Activated naive CD8-positive, alpha-beta T cell treated with anti-CD3 and anti-CD28 coated beads, Interleukin-2, amount 50 U/mL, for 24 hours (primary cell): ENCODE data around the gene SLC37A2.
A peak's percentile ranks its signal among the peaks of the same experiment; 100 is the strongest.

Experiments
- ATAC-seq: fragments of 150-1000 bp; cut with Tn5 transposase; one replicate; pipeline ENCODE4 v1.10.0; 2021
- DNase-seq: peaks from one replicate; pipeline ENCODE4 v3.0.0; 2021
- H3K27ac Mint-ChIP-seq: one replicate; pipeline ENCODE4 v1.8.0; 2021; ENCODE audit warnings: mild to moderate bottlenecking, mixed read lengths
- H3K27me3 Mint-ChIP-seq: one replicate; pipeline ENCODE4 v1.8.0; 2021; ENCODE audit warnings: mixed read lengths
- H3K36me3 Mint-ChIP-seq: one replicate; pipeline ENCODE4 v1.8.0; 2021; ENCODE audit warnings: low read depth, mixed read lengths
- H3K4me1 Mint-ChIP-seq: one replicate; pipeline ENCODE4 v1.8.0; 2021; ENCODE audit warnings: mixed read lengths
- H3K4me3 Mint-ChIP-seq: one replicate; pipeline ENCODE4 v1.8.0; 2021; ENCODE audit warnings: mild to moderate bottlenecking, moderate library complexity, mixed read lengths
- H3K9me3 Mint-ChIP-seq: one replicate; pipeline ENCODE4 v1.8.0; 2021; ENCODE audit warnings: mixed read lengths

The SLC37A2 gene

GRCh38 chr11:125128450-125128849, 65.3 kb downstream of the SLC37A2 start:
- no peaks in the 10 kb centered on the region for H3K36me3 Mint-ChIP-seq
- H3K9me3 Mint-ChIP-seq: no peaks in the 10 kb centered on the region
- ATAC-seq (no peak), DNase-seq (no peak)
- peaks cover 3% of the 10 kb centered on the region for H3K4me1 Mint-ChIP-seq
- no peak overlapping the region for H3K27ac Mint-ChIP-seq
- H3K27me3 Mint-ChIP-seq: peaks cover 43% of the 10 kb centered on the region
- no peak overlapping the region for H3K4me3 Mint-ChIP-seq

DNA sequence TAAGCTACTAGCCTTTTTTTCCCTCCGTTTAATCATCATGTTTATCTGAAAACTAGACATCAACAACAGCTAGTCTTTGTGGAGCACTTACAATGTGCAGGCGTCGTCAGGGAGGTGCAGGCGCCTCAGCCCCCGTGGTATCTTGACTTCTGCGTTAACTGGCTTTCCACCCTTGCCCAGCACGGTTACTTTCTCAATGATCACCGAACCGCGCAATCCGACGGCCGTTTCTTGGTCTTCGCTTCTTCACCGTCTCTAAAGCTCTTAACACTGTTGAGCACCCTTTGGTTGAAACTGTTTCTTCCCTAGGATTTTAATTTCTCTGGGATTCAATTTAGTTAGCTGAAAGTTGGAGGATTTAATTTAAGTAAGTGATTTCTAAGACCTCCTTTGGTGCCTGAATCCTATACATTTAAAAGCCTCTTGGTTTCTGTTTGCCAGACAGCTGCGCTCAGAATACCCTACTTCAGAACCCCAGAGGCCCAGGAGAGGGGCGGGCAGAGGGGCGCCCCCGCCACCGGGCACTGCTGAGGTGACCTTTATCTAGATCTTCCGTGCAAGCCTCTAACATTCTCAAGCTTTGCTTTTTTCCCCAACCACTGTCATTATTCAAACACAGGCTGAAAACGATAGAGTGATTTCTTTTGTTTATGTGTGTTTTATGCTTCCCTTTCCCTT, 66.3 kb downstream of the SLC37A2 start:
- DNase-seq (no peak), ATAC-seq (no peak)
- Mint-ChIP-seq H3K4me3 (no peak overlapping the region), H3K9me3 (no peaks in the 10 kb centered on the region), H3K36me3 (no peaks in the 10 kb centered on the region), H3K27ac (no peak overlapping the region), H3K4me1 (no peaks in the 10 kb centered on the region), H3K27me3 (peaks cover 48% of the 10 kb centered on the region)

- no peak for ATAC-seq
- Mint-ChIP-seq H3K27me3 (peaks cover 52% of the 10 kb centered on the region), H3K36me3 (no peaks in the 10 kb centered on the region)
Observed at GRCh38 chr11:125132071-125132470, 69.0 kb downstream of the SLC37A2 start.

GRCh38 chr11:125132596-125132995, 69.5 kb downstream of the SLC37A2 start:
- H3K9me3 Mint-ChIP-seq: no peaks in the 10 kb centered on the region
- DNase-seq: no peak
- ATAC-seq: no peak
- no peak overlapping the region for H3K27ac Mint-ChIP-seq
- H3K27me3 Mint-ChIP-seq: peaks cover 47% of the 10 kb centered on the region
- no peaks in the 10 kb centered on the region for H3K4me1 Mint-ChIP-seq
- H3K36me3 Mint-ChIP-seq: no peaks in the 10 kb centered on the region
- H3K4me3 Mint-ChIP-seq: no peak overlapping the region

More at GRCh38 chr11:125132071-125132470, 69.0 kb downstream of the SLC37A2 start:
- Mint-ChIP-seq H3K9me3 (no peaks in the 10 kb centered on the region), H3K27ac (no peak overlapping the region), H3K4me3 (no peak overlapping the region), H3K4me1 (no peaks in the 10 kb centered on the region)
- no peak for DNase-seq

DNA sequence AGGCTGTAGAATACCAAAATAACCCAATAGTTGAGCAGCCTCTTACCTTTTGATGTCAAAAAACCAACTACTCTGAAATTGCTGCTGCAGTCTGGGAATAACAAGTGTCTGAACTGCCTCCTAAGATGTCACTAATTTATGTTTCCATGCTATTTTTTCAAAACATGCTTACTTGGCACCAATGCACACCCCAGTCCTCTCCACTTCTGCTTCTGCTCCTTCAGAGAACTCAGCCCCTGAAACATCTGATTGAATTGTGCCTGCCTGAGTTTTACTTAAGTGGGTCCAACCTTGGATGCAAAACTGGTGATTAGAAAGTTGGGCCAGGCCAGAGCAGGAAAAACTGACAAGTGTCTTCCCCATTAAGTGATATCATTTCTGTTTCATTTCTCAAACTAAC, 72.9 kb downstream of the SLC37A2 start:
- no peak overlapping the region for H3K4me3 Mint-ChIP-seq
- no peaks in the 10 kb centered on the region for H3K4me1 Mint-ChIP-seq
- no peaks in the 10 kb centered on the region for H3K9me3 Mint-ChIP-seq
- no peak overlapping the region for H3K27ac Mint-ChIP-seq
- peaks cover 39% of the 10 kb centered on the region for H3K27me3 Mint-ChIP-seq
- no peak for DNase-seq
- no peaks in the 10 kb centered on the region for H3K36me3 Mint-ChIP-seq
- ATAC-seq: no peak

GRCh38 chr11:125138966-125139365, 75.9 kb downstream of the SLC37A2 start:
- no peak overlapping the region for H3K4me3 Mint-ChIP-seq
- peaks cover 36% of the 10 kb centered on the region for H3K27me3 Mint-ChIP-seq
- no peak overlapping the region for H3K27ac Mint-ChIP-seq
- ATAC-seq (peak; percentile 9), DNase-seq (no peak)
- H3K4me1 Mint-ChIP-seq: peaks cover 3% of the 10 kb centered on the region
- H3K9me3 Mint-ChIP-seq: no peaks in the 10 kb centered on the region
- no peaks in the 10 kb centered on the region for H3K36me3 Mint-ChIP-seq

- H3K4me1 Mint-ChIP-seq: peaks cover 3% of the 10 kb centered on the region
- peaks cover 31% of the 10 kb centered on the region for H3K27me3 Mint-ChIP-seq
- ATAC-seq (no peak), DNase-seq (no peak)
- no peaks in the 10 kb centered on the region for H3K36me3 Mint-ChIP-seq
- H3K9me3 Mint-ChIP-seq: no peaks in the 10 kb centered on the region
- H3K27ac Mint-ChIP-seq: no peak overlapping the region
- H3K4me3 Mint-ChIP-seq: no peak overlapping the region
Observed at GRCh38 chr11:125139778-125140177, 76.7 kb downstream of the SLC37A2 start.
